ENCODE data around the gene BRPF3. TPM values are rescaled to one million over a fixed set of nuclear protein-coding genes. Genes with fewer than 3 reads are reported as not detected.

Gene BRPF3
- total and polyA plus RNA-seq, 9 of the 15 experiments (the other 6 are each of a cell fraction or from before 2014, with no cell fraction given): 2.2 to 19.3 (median 8.0) TPM

DNA sequence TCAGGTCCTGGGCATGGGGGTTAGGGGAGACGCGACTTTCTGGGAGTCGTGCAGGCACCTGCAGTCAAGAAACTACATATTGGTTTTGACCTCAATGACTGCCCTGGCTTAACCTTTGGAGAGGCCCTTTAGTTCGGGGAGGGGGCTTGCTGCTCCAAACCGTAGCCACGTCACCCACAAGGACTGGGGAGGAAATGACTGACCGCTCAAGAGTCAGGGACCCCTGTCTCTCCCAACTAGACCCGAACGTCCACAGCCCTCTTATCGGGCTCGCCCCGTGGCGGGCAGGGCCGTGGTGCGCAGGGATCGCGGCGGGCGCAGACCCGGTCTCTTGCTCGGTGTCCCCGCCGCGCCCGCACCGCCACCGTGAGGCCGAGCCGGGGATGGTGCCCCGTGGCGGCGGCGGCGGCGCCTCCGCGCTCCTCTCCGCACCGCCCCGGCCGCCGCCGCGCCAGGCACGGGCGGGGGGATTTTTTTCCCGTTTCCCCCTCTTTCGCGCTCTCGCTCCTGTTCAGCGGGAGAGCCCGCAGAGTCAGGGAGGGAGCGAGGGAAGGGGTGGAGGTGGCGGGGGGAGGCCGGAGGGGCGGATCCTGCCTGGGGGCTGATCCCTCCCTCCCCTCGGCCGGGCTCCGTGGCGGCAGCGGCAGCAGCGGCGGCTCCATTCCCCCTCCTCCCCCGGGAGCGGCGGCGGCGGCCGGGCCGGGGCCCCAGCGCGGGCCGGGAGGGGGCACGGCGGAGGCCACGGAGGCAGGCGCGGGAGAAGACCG, at the start of gene BRPF3 (continued):
- TF ChIP-seq ZNF707 (CRISPR knock-in tag; conservative IDR thresholded peaks at IDR 0.05) (no peak), ZNF184 (CRISPR knock-in tag; IDR thresholded peaks at IDR 0.05) (no peak), STAT6 (CRISPR knock-in tag; IDR thresholded peaks at IDR 0.05) (no peak), SREBF1 (IDR thresholded peaks at IDR 0.05; ENCODE audit: borderline replicate concordance, low read depth, low read length) (no peak), ZNF174 (CRISPR knock-in tag; IDR thresholded peaks at IDR 0.05) (no peak), OTX1 (CRISPR knock-in tag; IDR thresholded peaks at IDR 0.05) (no peak), TEAD4 (IDR thresholded peaks at IDR 0.05; ENCODE audit: low read length) (no peak), TEAD4 (CRISPR knock-in tag; IDR thresholded peaks at IDR 0.05; ENCODE audit: borderline replicate concordance) (no peak), CBFB (CRISPR knock-in tag; IDR thresholded peaks at IDR 0.05) (peak; percentile 68; the same call in 1 of the 2 replicates), FOXJ3 (CRISPR knock-in tag; IDR thresholded peaks at IDR 0.05) (no peak), CBX1 (IDR thresholded peaks at IDR 0.05; ENCODE audit: low read depth) (no peak), TAL1 (IDR thresholded peaks at IDR 0.05) (no peak), CXXC5 (CRISPR knock-in tag; IDR thresholded peaks at IDR 0.05) (peak; percentile 95), ZNF589 (CRISPR knock-in tag; IDR thresholded peaks at IDR 0.05; ENCODE audit: low read depth) (no peak), HNRNPLL (IDR thresholded peaks at IDR 0.05; ENCODE audit: low read depth, low read length, poor library complexity, severe bottlenecking) (peak; percentile 50), MAFF (IDR thresholded peaks at IDR 0.05; ENCODE audit: low read length) (no peak), DNMT1 (IDR thresholded peaks at IDR 0.05) (no peak), ELF2 (CRISPR knock-in tag; IDR thresholded peaks at IDR 0.05) (no peak), RUNX1 (IDR thresholded peaks at IDR 0.05; ENCODE audit: low read depth) (no peak), BCL6 (CRISPR knock-in tag; IDR thresholded peaks at IDR 0.05) (no peak), KDM1A (IDR thresholded peaks at IDR 0.05) (no peak), ZEB2 (IDR thresholded peaks at IDR 0.05) (no peak), CBFA2T2 (conservative IDR thresholded peaks at IDR 0.05) (no peak), ZNF12 (CRISPR knock-in tag; IDR thresholded peaks at IDR 0.05) (0 out of 2 replicates have a peak, but pooled peaks have one; percentile 71)
- TF ChIP-seq, protein P1, sequence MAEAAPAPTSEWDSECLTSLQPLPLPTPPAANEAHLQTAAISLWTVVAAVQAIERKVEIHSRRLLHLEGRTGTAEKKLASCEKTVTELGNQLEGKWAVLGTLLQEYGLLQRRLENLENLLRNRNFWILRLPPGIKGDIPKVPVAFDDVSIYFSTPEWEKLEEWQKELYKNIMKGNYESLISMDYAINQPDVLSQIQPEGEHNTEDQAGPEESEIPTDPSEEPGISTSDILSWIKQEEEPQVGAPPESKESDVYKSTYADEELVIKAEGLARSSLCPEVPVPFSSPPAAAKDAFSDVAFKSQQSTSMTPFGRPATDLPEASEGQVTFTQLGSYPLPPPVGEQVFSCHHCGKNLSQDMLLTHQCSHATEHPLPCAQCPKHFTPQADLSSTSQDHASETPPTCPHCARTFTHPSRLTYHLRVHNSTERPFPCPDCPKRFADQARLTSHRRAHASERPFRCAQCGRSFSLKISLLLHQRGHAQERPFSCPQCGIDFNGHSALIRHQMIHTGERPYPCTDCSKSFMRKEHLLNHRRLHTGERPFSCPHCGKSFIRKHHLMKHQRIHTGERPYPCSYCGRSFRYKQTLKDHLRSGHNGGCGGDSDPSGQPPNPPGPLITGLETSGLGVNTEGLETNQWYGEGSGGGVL (CRISPR knock-in tag; IDR thresholded peaks at IDR 0.05): no peak
- TF ChIP-seq, protein P2, sequence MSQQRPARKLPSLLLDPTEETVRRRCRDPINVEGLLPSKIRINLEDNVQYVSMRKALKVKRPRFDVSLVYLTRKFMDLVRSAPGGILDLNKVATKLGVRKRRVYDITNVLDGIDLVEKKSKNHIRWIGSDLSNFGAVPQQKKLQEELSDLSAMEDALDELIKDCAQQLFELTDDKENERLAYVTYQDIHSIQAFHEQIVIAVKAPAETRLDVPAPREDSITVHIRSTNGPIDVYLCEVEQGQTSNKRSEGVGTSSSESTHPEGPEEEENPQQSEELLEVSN (IDR thresholded peaks at IDR 0.05; ENCODE audit: borderline replicate concordance in 1 of 2, extremely low read depth in 1 of 2, insufficient read depth in 1 of 2, insufficient read length in 1 of 2, low read depth in 1 of 2, low read length in 1 of 2, poor library complexity in 1 of 2, severe bottlenecking in 1 of 2): peak; percentile 42 to 60
